Endothelial cell of umbilical vein (primary cell): ENCODE data around the gene CNTNAP2. TPM values are rescaled to one million over a fixed set of nuclear protein-coding genes. Genes with fewer than 3 reads are reported as not detected.

ENCODE experiments used
- BruUV-seq: library from RNA; stranded (reverse); fragments of 400-500 nt; replicated peaks from 2 replicates; lab custom pipeline; 2021; lab: Mats Ljungman, UMichigan
- CTCF ChIA-PET: fragments of 300-600, 350-600 bp; sonication (Branson Sonifier 250); formaldehyde crosslinking; loops from one replicate; lab custom pipeline; 2021; ENCODE audit warnings: antibody characterized with exemption, inconsistent platforms; lab: Charles Lee
- POLR2A ChIA-PET: fragments of 300-600, 350-600 bp; sonication (Branson Sonifier 250); formaldehyde crosslinking; loops from one replicate; lab custom pipeline; 2021; ENCODE audit warnings: antibody characterized with exemption, inconsistent platforms; lab: Charles Lee
- DNase-seq: peaks from one replicate; pipeline ENCODE4 v3.0.0-alpha.2; 2011; ENCODE audit warnings: low read depth, low spot score
- FAIRE-seq: peaks from 2 replicates; lab custom pipeline; 2011; peaks lifted over from hg19 to GRCh38; lab: Jason Lieb, UNC
- H2AFZ ChIP-seq: 2 replicates; pipeline ENCODE4 v1.6.0; 2012; ENCODE audit warnings: low read depth, low read length, control low read depth, inconsistent platforms
- H3K27ac ChIP-seq: 2 replicates; pipeline ENCODE4 v1.5.1; 2011; ENCODE audit warnings: low read depth, mild to moderate bottlenecking, control low read depth, low read length, moderate library complexity; ENCODE audit not compliant: insufficient read depth
- H3K27me3 ChIP-seq, 2 experiments: 2 replicates each; pipeline versions ENCODE4 v1.6.0 to v1.6.1; 2011; ENCODE audit warnings: low read length in 2 of 2, mixed read lengths in 1 of 2; ENCODE audit not compliant: control insufficient read depth in 2 of 2, insufficient read depth in 2 of 2
- H3K36me3 ChIP-seq, 2 experiments: 2 replicates in 1 of 2; 3 replicates in 1 of 2; pipeline ENCODE4 v1.5.1; 2011; ENCODE audit warnings: low read length in 2 of 2, mild to moderate bottlenecking in 1 of 2, moderate library complexity in 1 of 2; ENCODE audit not compliant: control insufficient read depth in 2 of 2, insufficient read depth in 2 of 2; ENCODE audit errors: extremely low read depth in 1 of 2
- H3K4me1 ChIP-seq: 3 replicates; pipeline ENCODE4 v1.5.1; 2011; ENCODE audit warnings: mild to moderate bottlenecking, low read length; ENCODE audit not compliant: control insufficient read depth, insufficient read depth; ENCODE audit errors: extremely low read depth
- H3K4me2 ChIP-seq: 2 replicates; pipeline ENCODE4 v1.6.1; 2011; ENCODE audit warnings: low read length, control low read depth, mixed read lengths; ENCODE audit not compliant: insufficient read depth
- H3K4me3 ChIP-seq, 3 experiments: fragments of 200-600 bp in 1 of 3; sonication (generic), shearing (Covaris generic) in 1 of 3; replicated peaks in 1 of 3; 2 replicates each; pipeline ENCODE4 v1.5.1; 2011 to 2016; ENCODE audit warnings: control low read depth in 3 of 3, low read length in 3 of 3, mild to moderate bottlenecking in 2 of 3, inconsistent platforms in 1 of 3, low read depth in 1 of 3, moderate library complexity in 1 of 3; ENCODE audit not compliant: insufficient read depth in 1 of 3
- H3K79me2 ChIP-seq: 2 replicates; pipeline ENCODE4 v1.6.0; 2012; ENCODE audit warnings: low read length, inconsistent platforms; ENCODE audit not compliant: control insufficient read depth, insufficient read depth
- H3K9ac ChIP-seq: replicated peaks from 2 replicates; pipeline ENCODE3; 2011; ENCODE audit warnings: low read length, control low read depth; ENCODE audit not compliant: insufficient read depth; ENCODE audit errors: extremely low read depth
- H3K9me1 ChIP-seq: replicated peaks from 3 replicates; pipeline ENCODE4 v1.6.0; 2011; ENCODE audit warnings: mild to moderate bottlenecking, low read length; ENCODE audit not compliant: control insufficient read depth, insufficient read depth; ENCODE audit errors: extremely low read depth
- H3K9me3 ChIP-seq: replicated peaks from 2 replicates; pipeline ENCODE4 v1.5.1; 2012; ENCODE audit warnings: low read length, inconsistent platforms; ENCODE audit not compliant: control insufficient read depth, insufficient read depth
- H4K20me1 ChIP-seq: replicated peaks from 2 replicates; pipeline ENCODE3; 2011; ENCODE audit warnings: mild to moderate bottlenecking, low read length; ENCODE audit not compliant: control insufficient read depth, insufficient read depth; ENCODE audit errors: extremely low read depth
- CTCF ChIP-seq, 2 donors: IDR thresholded peaks; 1 replicate in 1 of 2; 2 replicates in 1 of 2; pipeline ENCODE4 v1.5.1; 2011; ENCODE audit warnings: low read length in 2 of 2, mild to moderate bottlenecking in 2 of 2, moderate library complexity in 2 of 2, control low read depth in 1 of 2, inconsistent platforms in 1 of 2, low read depth in 1 of 2; ENCODE audit not compliant: insufficient read depth in 1 of 2; ENCODE audit errors: extremely low read depth in 1 of 2
- EZH2 ChIP-seq: IDR thresholded peaks from 2 replicates; pipeline ENCODE4 v1.6.1; 2012; ENCODE audit warnings: borderline replicate concordance, low read depth, mild to moderate bottlenecking, moderate library complexity, low read length, inconsistent platforms; ENCODE audit not compliant: severe bottlenecking
- MAX ChIP-seq: IDR thresholded peaks from 2 replicates; pipeline ENCODE4 v1.6.1; 2011; ENCODE audit not compliant: insufficient read depth, insufficient read length
- MYC ChIP-seq: IDR thresholded peaks from one replicate; pipeline ENCODE4 v1.6.1; 2011; ENCODE audit warnings: mild to moderate bottlenecking, low read depth, low read length
- POLR2A ChIP-seq: IDR thresholded peaks from 2 replicates; pipeline ENCODE4 v1.6.1; 2012; ENCODE audit warnings: low read depth, mild to moderate bottlenecking, control low read depth, low read length
- POLR2AphosphoS5 ChIP-seq: IDR thresholded peaks from 2 replicates; pipeline ENCODE4 v1.6.1; 2012; ENCODE audit warnings: low read depth, mild to moderate bottlenecking, control low read depth, low read length, moderate library complexity; ENCODE audit not compliant: insufficient read depth
- dilution Hi-C: fragments of 300-500 bp; cut with MboI; formaldehyde crosslinking; loops from one replicate; pipeline ENCODE4 v1.15.0; 2019; ENCODE audit warnings: low sequenced_read_pairs; ENCODE audit not compliant: extremely low pct_ligation_motif_present
- intact Hi-C: fragments of 100-400 bp; cut with micrococcal nuclease; formaldehyde crosslinking; loops from one replicate; pipeline ENCODE4 v1.10.0; 2022
- polyA plus RNA-seq, 4 experiments: library from polyadenylated mRNA; depleted of rRNA in 3 of 4; stranded (reverse) in 3 of 4; unstranded in 1 of 4; fragments of >200 nt; gene quantifications; 2 replicates each; pipeline versions ENCODE4 v1.2.1 to v1.2.3, GENCODE V29; 2011 to 2012; ENCODE audit warnings: missing spikeins in 1 of 4
- total RNA-seq: library from RNA; stranded (reverse); gene quantifications from 2 replicates; pipeline ENCODE4 v1.2.3, GENCODE V29; 2021

CNTNAP2 gene
- total and polyA plus RNA-seq, 2 donors (not counting 3 experiments of a cell fraction or from before 2014, with no cell fraction given) = not detected

- no TSS peak for BruUV-seq
- no peaks in the 10 kb centered on the region for H3K4me1 ChIP-seq
- intact Hi-C loops = no loop called here
- no peaks in the 10 kb centered on the region for H3K36me3 ChIP-seq
- H3K4me2 ChIP-seq = no peak overlapping the region
- CTCF ChIA-PET = no interaction called here
- peaks cover 2% of the 10 kb centered on the region for H3K9me3 ChIP-seq
- H3K4me3 ChIP-seq = no peak overlapping the region
- H3K27me3 ChIP-seq = no peaks in the 10 kb centered on the region
- no peaks in the 10 kb centered on the region for H3K9me1 ChIP-seq
- H3K9ac ChIP-seq = no peak overlapping the region
- dilution Hi-C loops = no loop called here
- H2AFZ ChIP-seq = no peak overlapping the region
- POLR2A ChIA-PET = no interaction called here
- H3K79me2 ChIP-seq = no peaks in the 10 kb centered on the region
- TF ChIP-seq MYC (no peak), POLR2AphosphoS5 (no peak), EZH2 (no peak), POLR2A (no peak), MAX (no peak)
- H4K20me1 ChIP-seq = no peaks in the 10 kb centered on the region
- no peak overlapping the region for H3K27ac ChIP-seq
- no peak for FAIRE-seq
- no peak for DNase-seq
Observed at GRCh38 chr7:146658604-146659003, 542.0 kb downstream of the CNTNAP2 start.

GRCh38 chr7:146659732-146660131, 543.1 kb downstream of the CNTNAP2 start:
- no peak overlapping the region for H2AFZ ChIP-seq
- H3K4me1 ChIP-seq = no peaks in the 10 kb centered on the region
- H3K4me3 ChIP-seq = no peak overlapping the region
- H3K9ac ChIP-seq = no peak overlapping the region
- no peaks in the 10 kb centered on the region for H3K27me3 ChIP-seq
- FAIRE-seq (no peak), DNase-seq (no peak)
- no peak overlapping the region for H3K27ac ChIP-seq
- peaks cover 2% of the 10 kb centered on the region for H3K9me3 ChIP-seq
- TF ChIP-seq MAX (no peak), POLR2AphosphoS5 (no peak), MYC (no peak), CTCF (IDR thresholded peaks at IDR 0.05; ENCODE audit: extremely low read depth in 1 of 2, insufficient read depth in 1 of 2, low read depth in 1 of 2, low read length in 2 of 2) (no peak), POLR2A (no peak)
- no peaks in the 10 kb centered on the region for H3K9me1 ChIP-seq
- H3K36me3 ChIP-seq = no peaks in the 10 kb centered on the region
- BruUV-seq = no TSS peak
- dilution Hi-C loops = no loop called here
- ChIA-PET POLR2A (no interaction called here), CTCF (no interaction called here)
- intact Hi-C loops = no loop called here
- no peaks in the 10 kb centered on the region for H3K79me2 ChIP-seq
- no peaks in the 10 kb centered on the region for H4K20me1 ChIP-seq
- no peak overlapping the region for H3K4me2 ChIP-seq
